Hepatocyte (in vitro differentiated cells): ENCODE results near the gene ASPSCR1. TPM values are rescaled to one million over a fixed set of nuclear protein-coding genes. Genes with fewer than 3 reads are reported as not detected.

Experiments
- DNase-seq: peaks from one replicate; pipeline ENCODE4 v3.0.0-alpha.2; 2016; ENCODE audit warnings: low spot score
- H2AFZ ChIP-seq: fragments of 200-600 bp; sonication (generic); 2 replicates; pipeline ENCODE4 v1.6.0; 2016; ENCODE audit warnings: antibody characterized with exemption, mild to moderate bottlenecking
- H3K27ac ChIP-seq: fragments of 200-600 bp; sonication (generic); 2 replicates; pipeline ENCODE4 v1.5.1; 2016; ENCODE audit warnings: mild to moderate bottlenecking
- H3K27me3 ChIP-seq: fragments of 200-600 bp; sonication (generic); 2 replicates; pipeline ENCODE4 v1.6.1; 2016
- H3K36me3 ChIP-seq: fragments of 200-600 bp; sonication (generic); replicated peaks from 2 replicates; pipeline ENCODE4 v1.5.1; 2016; ENCODE audit warnings: low read depth; ENCODE audit not compliant: insufficient read depth
- H3K4me1 ChIP-seq: fragments of 200-600 bp; sonication (generic); 2 replicates; pipeline ENCODE4 v1.5.1; 2016; ENCODE audit warnings: mild to moderate bottlenecking, moderate library complexity; ENCODE audit not compliant: insufficient read depth
- H3K4me2 ChIP-seq: fragments of 200-600 bp; sonication (generic); 2 replicates; pipeline ENCODE4 v1.6.0; 2016
- H3K4me3 ChIP-seq: fragments of 200-600 bp; sonication (generic); 2 replicates; pipeline ENCODE4 v1.5.1; 2016; ENCODE audit warnings: mild to moderate bottlenecking
- H3K79me2 ChIP-seq: fragments of 200-600 bp; sonication (generic); 2 replicates; pipeline ENCODE4 v1.6.0; 2017; ENCODE audit warnings: mild to moderate bottlenecking
- H3K9me2 ChIP-seq: fragments of 200-600 bp; sonication (generic); replicated peaks from 2 replicates; pipeline ENCODE4 v1.6.0; 2017; ENCODE audit warnings: mild to moderate bottlenecking; ENCODE audit not compliant: insufficient read depth
- H3K9me3 ChIP-seq: fragments of 200-600 bp; sonication (generic); 2 replicates; pipeline ENCODE4 v1.5.1; 2016; ENCODE audit warnings: low read depth, mild to moderate bottlenecking
- H4K20me1 ChIP-seq: fragments of 200-600 bp; sonication (generic); 2 replicates; pipeline ENCODE4 v1.6.0; 2016; ENCODE audit warnings: mild to moderate bottlenecking; ENCODE audit not compliant: insufficient read depth, poor library complexity, severe bottlenecking
- EZH2 ChIP-seq: fragments of 200-600 bp; sonication (generic); IDR thresholded peaks from 2 replicates; pipeline ENCODE4 v1.6.1; 2016; ENCODE audit warnings: antibody characterized with exemption, mild to moderate bottlenecking, borderline replicate concordance
- EZH2phosphoT487 ChIP-seq: fragments of 200-600 bp; sonication (generic); IDR thresholded peaks from one replicate; pipeline ENCODE4 v1.6.1; 2018; ENCODE audit warnings: antibody characterized with exemption, mild to moderate bottlenecking, low read depth, moderate library complexity; ENCODE audit not compliant: unreplicated experiment, severe bottlenecking
- WGBS: methylation state at CpG from one replicate; pipeline ENCODE4 v1.1.6; 2016; ENCODE audit warnings: low lambda C conversion rate; ENCODE audit errors: missing lambda C conversion rate; 5-methylcytosine and 5-hydroxymethylcytosine counted together
- polyA plus RNA-seq: library from polyadenylated mRNA; unstranded; fragments of >200 nt; fragmentation: Nextera tagmentation; extraction: Ambion mirVana; gene quantifications from 2 replicates; pipeline ENCODE4 v1.2.1, GENCODE V29; 2016
- total RNA-seq: library from RNA; depleted of rRNA; stranded (reverse); fragments of >200 nt; gene quantifications from 2 replicates; pipeline ENCODE4 v1.2.3, GENCODE V29; 2014
- TF ChIP-seq, protein P1 (sequence below): fragments of 200-600 bp; sonication (generic); IDR thresholded peaks from 2 replicates; pipeline ENCODE4 v1.5.1; 2016; ENCODE audit warnings: antibody characterized with exemption, mild to moderate bottlenecking; ENCODE audit not compliant: poor library complexity

ASPSCR1 gene
- total and polyA plus RNA-seq, 2 experiments from 2014 or later, result 28.4 to 45.9 TPM

DNA sequence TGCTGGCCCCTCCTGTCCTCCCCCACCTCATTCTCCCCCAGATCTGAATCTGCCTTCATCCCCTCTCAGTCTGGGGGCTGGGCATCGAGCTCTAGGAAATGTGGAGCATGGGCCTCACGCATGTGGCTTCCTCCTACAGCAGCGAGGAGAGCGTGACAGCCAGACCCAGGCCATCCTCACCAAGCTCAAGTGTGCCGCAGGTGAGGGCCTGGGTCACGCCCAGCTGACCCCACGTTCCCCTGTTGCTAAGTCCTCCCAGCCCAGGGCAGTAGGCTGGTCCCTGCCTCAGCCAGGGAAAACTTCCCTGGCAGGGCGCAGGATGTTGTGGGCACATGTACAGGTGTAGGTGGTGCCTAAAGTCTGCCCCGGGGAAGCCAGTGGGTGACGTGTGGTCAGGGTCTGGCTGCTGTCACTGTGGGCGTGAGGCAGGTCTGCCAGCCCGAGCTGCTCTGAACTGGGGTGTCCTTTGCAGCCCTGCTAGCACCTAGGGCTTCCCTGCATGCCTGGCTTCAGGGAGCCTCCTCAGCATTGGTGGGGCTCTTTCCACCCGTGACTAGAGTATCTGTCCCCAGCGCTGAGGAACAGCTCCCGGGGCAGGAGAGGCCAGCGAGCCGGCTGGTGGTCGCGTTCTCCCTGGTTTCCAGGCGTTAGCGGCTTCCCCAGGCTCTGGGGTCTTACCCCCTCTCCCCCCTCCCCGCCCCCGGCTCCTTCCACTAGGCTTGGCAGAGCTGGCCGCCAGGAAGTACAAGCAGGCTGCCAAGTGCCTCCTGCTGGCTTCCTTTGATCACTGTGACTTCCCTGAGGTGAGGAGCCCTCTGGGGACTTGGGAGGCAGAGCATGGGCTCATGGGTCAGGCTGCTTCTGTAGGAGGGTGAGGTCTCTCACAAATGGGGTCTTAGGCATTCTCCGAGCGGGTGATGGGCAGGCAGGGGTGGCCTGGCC lies 77.9 kb downstream of the ASPSCR1 start:
- no peak overlapping the region for H3K4me3 ChIP-seq

DNA sequence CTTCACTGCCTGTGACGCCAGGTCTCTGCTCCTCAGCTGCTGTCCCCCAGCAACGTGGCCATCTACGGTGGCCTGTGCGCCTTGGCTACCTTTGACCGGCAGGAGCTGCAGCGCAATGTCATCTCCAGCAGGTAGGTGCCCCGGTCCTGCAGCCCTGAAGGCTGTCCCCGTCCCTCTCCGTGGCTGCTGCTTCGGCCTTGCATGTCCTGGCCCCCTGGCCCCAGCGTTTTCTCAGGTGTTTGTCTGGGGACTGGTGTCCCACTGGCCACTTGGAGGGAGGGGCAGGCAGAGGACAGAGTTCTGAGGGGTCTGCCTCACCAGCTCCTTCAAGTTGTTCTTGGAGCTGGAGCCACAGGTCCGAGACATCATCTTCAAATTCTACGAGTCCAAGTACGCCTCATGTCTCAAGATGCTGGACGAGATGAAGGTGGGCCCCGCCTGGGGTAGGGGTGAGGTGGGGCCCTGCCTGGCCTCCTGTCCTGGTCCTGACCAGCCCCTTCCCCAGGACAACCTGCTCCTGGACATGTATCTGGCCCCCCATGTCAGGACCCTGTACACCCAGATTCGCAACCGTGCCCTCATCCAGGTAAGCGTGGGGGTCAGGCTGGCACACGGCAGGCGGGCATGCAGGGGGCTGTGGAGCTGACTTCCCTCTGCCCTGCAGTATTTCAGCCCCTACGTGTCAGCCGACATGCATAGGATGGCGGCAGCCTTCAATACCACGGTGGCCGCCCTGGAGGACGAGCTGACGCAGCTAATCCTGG lies 78.7 kb downstream of the ASPSCR1 start:
- TF ChIP-seq EZH2, result no peak
- TF ChIP-seq, protein P1, sequence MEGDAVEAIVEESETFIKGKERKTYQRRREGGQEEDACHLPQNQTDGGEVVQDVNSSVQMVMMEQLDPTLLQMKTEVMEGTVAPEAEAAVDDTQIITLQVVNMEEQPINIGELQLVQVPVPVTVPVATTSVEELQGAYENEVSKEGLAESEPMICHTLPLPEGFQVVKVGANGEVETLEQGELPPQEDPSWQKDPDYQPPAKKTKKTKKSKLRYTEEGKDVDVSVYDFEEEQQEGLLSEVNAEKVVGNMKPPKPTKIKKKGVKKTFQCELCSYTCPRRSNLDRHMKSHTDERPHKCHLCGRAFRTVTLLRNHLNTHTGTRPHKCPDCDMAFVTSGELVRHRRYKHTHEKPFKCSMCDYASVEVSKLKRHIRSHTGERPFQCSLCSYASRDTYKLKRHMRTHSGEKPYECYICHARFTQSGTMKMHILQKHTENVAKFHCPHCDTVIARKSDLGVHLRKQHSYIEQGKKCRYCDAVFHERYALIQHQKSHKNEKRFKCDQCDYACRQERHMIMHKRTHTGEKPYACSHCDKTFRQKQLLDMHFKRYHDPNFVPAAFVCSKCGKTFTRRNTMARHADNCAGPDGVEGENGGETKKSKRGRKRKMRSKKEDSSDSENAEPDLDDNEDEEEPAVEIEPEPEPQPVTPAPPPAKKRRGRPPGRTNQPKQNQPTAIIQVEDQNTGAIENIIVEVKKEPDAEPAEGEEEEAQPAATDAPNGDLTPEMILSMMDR, result no peak
- no peak for TF ChIP-seq EZH2phosphoT487
- Histone ChIP-seq H3K9me2 (no peaks in the 10 kb centered on the region), H4K20me1 (peaks cover 3% of the 10 kb centered on the region), H3K9me3 (no peaks in the 10 kb centered on the region), H3K4me3 (no peak overlapping the region), H3K36me3 (no peaks in the 10 kb centered on the region), H3K79me2 (peaks cover 17% of the 10 kb centered on the region), H3K4me1 (peaks cover 8% of the 10 kb centered on the region), H3K27me3 (no peaks in the 10 kb centered on the region), H2AFZ (no peak overlapping the region), H3K27ac (no peak overlapping the region), H3K4me2 (no peak overlapping the region)
- no peak for DNase-seq
- WGBS, result 95% methylated on average over 28 of the region's 28 CpGs

More for the DNA sequence above, 77.9 kb downstream of the ASPSCR1 start:
- Histone ChIP-seq H4K20me1 (peaks cover 3% of the 10 kb centered on the region), H3K36me3 (no peaks in the 10 kb centered on the region), H3K9me2 (no peaks in the 10 kb centered on the region), H3K4me1 (peaks cover 13% of the 10 kb centered on the region), H3K27ac (no peak overlapping the region), H3K9me3 (no peaks in the 10 kb centered on the region), H3K4me2 (no peak overlapping the region), H2AFZ (no peak overlapping the region), H3K27me3 (no peaks in the 10 kb centered on the region), H3K79me2 (peaks cover 25% of the 10 kb centered on the region)
- TF ChIP-seq, protein P1, result no peak
- TF ChIP-seq EZH2, result no peak
- TF ChIP-seq EZH2phosphoT487, result no peak
- 93% methylated on average over 17 of the region's 26 CpGs for WGBS
- DNase-seq, result no peak

DNA sequence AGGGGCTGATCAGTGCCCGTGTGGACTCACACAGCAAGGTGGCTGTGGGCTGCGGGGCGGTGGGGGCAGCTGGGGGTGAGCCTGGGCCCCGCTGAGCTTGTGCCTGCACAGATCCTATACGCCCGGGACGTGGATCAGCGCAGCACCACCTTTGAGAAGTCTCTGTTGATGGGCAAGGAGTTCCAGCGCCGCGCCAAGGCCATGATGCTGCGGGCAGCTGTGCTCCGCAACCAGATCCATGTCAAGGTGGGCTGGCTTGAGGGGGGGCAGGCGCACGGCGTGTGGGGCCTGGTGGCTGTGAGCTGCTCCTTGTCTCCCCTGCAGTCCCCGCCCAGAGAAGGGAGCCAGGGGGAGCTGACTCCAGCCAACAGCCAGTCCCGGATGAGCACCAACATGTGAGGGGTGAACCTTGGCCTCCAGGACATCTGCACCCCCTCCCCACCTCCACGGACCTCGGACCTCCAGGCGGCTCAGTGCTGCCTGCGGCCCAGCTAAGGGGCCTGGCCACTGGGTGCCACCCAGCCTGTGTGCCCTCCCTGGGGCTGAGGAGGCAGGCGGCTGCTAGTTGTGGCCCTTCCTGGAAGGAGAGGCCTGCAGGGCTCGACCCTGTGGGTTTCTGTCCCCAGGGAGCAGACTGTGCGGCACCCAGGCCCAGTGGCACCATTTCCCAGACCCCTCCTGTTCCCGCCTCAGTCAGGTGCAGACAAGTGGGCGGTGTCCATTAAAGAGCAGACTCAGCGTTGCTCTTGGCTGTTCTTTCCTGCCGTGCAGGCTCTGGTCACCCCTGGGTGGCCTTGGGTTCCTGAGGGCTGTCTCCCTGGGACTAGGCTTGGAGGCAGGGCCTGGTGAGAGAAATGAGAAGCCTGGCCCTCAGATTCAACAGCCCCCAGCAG lies 79.5 kb downstream of the ASPSCR1 start:
- H3K27ac ChIP-seq, result no peak overlapping the region
- peaks cover 15% of the 10 kb centered on the region for H3K79me2 ChIP-seq
- no peaks in the 10 kb centered on the region for H3K27me3 ChIP-seq
- TF ChIP-seq EZH2phosphoT487 (no peak), EZH2 (no peak)
- TF ChIP-seq, protein P1, result no peak
- H3K4me3 ChIP-seq, result no peak overlapping the region
- H3K4me1 ChIP-seq, result peaks cover 8% of the 10 kb centered on the region
- H3K9me2 ChIP-seq, result no peaks in the 10 kb centered on the region
- no peak for DNase-seq
- peaks cover 3% of the 10 kb centered on the region for H4K20me1 ChIP-seq
- H2AFZ ChIP-seq, result no peak overlapping the region
- H3K36me3 ChIP-seq, result no peaks in the 10 kb centered on the region
- WGBS, result 92% methylated on average over 28 of the region's 29 CpGs
- no peaks in the 10 kb centered on the region for H3K9me3 ChIP-seq
- no peak overlapping the region for H3K4me2 ChIP-seq
